Esophagus (tissue), 2 donors: ENCODE results near the gene BCAN. TPM values are rescaled to one million over a fixed set of nuclear protein-coding genes. Genes with fewer than 3 reads are reported as not detected.
A peak's percentile ranks its signal among the peaks of the same experiment; 100 is the strongest.

Experiments used
- H3K27ac ChIP-seq, 2 donors: one replicate each; pipeline ENCODE4 v1.5.1; 2013; ENCODE audit warnings: low read depth in 2 of 2, mild to moderate bottlenecking in 2 of 2, inconsistent platforms in 1 of 2, low read length in 1 of 2, moderate library complexity in 1 of 2
- H3K27me3 ChIP-seq, 2 donors: one replicate each; pipeline ENCODE4 v1.6.1; 2013; ENCODE audit warnings: low read length in 2 of 2, control low read depth in 1 of 2, mild to moderate bottlenecking in 1 of 2; ENCODE audit not compliant: insufficient read depth in 2 of 2, control insufficient read depth in 1 of 2
- H3K36me3 ChIP-seq, 2 donors: one replicate each; pipeline ENCODE4 v1.6.1; 2013; ENCODE audit warnings: low read length in 1 of 2; ENCODE audit not compliant: control insufficient read depth in 2 of 2, insufficient read depth in 2 of 2
- H3K4me1 ChIP-seq, 2 donors: one replicate each; pipeline ENCODE4 v1.6.1; 2013; ENCODE audit warnings: low read length in 1 of 2; ENCODE audit not compliant: control insufficient read depth in 2 of 2, insufficient read depth in 2 of 2
- H3K4me3 ChIP-seq, 2 donors: one replicate each; pipeline ENCODE4 v1.5.1; 2013; ENCODE audit warnings: low read length in 2 of 2, mild to moderate bottlenecking in 2 of 2, low read depth in 1 of 2, moderate library complexity in 1 of 2
- H3K9me3 ChIP-seq, 2 donors: one replicate each; pipeline ENCODE4 v1.6.1; 2013; ENCODE audit warnings: mild to moderate bottlenecking in 2 of 2, low read depth in 1 of 2, low read length in 1 of 2, moderate library complexity in 1 of 2; ENCODE audit not compliant: control insufficient read depth in 2 of 2, insufficient read depth in 1 of 2
- WGBS, 2 donors: extraction: QIAGEN DNeasy Blood & Tissue Kit; methylation state at CpG; one replicate each; pipeline ENCODE4 v1.1.7; 2013; 5-methylcytosine and 5-hydroxymethylcytosine counted together
- polyA plus RNA-seq, 2 donors: library from polyadenylated mRNA; stranded (reverse); fragments of 200-250 nt; gene quantifications; one replicate each; pipeline ENCODE4 v1.2.3, GENCODE V29; 2013
- donor health status: healthy with polysubstance abuse.
- donor health status: Bipolar disorder and iron deficiency.

BCAN gene
- polyA plus RNA-seq, 2 donors, result 0.01 to 0.04 TPM

DNA sequence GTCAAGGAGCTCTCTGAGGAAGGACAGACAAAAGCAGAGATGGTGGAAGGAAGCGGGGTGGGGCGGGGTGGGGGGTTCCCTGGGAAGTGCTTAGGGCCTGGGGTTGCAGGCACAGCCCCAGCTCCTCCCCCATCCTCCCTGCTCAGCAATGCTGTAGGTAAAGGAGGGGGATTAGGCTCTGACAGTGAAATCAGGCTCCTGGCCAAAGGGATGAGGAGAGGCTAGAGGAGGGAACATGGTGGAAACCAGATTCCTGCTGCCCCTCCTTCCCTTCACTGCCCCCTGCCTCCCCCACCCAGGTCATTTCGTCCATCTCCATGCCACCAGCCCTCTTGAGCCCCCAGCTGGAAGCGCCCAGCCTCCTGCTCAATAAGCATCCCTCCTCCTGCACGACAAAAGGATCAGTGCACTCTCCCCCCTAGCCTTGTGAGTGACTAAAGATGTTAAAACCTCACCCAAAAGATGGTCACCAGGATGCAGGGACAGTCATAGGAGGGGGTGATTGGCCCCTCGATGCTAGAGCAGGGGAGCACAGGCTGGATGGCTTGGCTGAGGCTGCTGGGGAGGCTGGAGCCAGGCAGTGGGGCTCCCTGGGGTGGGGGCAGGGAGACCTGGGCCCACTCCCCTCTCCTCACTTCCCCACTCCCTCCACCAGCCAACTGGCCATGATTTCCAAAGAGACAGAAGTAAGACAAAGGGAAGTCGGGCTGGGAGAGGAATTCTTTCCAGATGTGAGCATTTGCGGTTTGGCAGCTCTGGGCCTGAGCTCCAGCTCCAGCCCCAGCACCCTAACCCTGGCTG lies 65.7 kb downstream of the BCAN start:
- Histone ChIP-seq H3K36me3 (no peaks in the 10 kb centered on the region), H3K27ac (peak overlapping the region; percentile 65 to 87)
- 48 to 51% methylated on average over 8 of the region's 8 CpGs for WGBS, 2 donors

DNA sequence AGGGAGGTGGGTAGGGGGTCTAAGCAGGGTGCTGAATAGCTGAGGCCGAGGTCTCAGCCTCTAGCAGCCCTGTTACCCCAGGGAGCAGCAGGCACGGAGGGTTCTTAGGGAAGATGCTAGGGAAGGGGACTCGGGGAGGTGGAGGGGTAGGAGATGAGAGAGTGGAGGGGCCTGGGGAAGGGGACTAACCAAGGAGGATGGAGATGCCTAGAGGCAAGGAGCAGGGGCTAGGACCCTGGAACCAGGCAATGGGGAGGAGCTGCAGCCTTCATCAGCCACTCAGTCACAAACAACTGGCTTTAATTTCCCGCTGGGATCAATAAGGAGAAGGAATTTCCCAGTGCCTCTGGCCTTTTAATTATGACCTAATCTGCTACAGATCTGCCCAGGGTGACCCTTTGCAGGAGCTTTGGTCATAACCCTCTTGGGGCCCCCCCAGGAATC lies 66.3 kb downstream of the BCAN start:
- Histone ChIP-seq H3K27ac (peak overlapping the region; percentile 16 to 50), H3K4me3 (no peak overlapping the region), H3K4me1 (peaks cover 10 to 47% of the 10 kb centered on the region in 2 donors), H3K9me3 (no peaks in the 10 kb centered on the region), H3K27me3 (no peaks in the 10 kb centered on the region), H3K36me3 (no peaks in the 10 kb centered on the region)
- 38 to 56% methylated on average over 4 of the region's 4 CpGs for WGBS, 2 donors

More for the DNA sequence above, 65.7 kb downstream of the BCAN start:
- Histone ChIP-seq H3K9me3 (no peaks in the 10 kb centered on the region), H3K4me3 (no peak overlapping the region), H3K27me3 (no peaks in the 10 kb centered on the region), H3K4me1 (peaks cover 10 to 47% of the 10 kb centered on the region in 2 donors)

DNA sequence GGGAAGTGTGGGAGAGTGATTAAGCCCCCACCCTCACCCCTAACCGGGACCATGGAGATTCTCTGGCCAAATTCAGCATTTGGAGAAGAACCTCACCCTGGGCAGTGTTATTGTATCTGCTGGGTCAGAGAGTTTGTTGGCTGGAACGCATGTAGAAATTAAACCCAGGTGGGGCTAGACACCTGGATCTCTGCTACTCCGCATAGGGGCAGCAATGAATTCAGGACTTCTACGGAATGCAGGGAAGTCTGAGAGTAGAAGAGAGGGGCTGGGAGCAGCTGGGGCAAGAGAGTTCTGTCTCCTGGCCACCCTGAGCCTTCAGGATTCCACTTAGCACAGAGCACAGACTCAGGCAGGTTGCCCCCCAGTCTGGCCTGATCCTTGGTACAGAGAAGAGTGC lies 67.1 kb downstream of the BCAN start:
- H3K4me3 ChIP-seq, result no peak overlapping the region
- peak overlapping the region; percentile 38 to 86 for H3K27ac ChIP-seq
- 45 to 54% methylated on average over 4 of the region's 4 CpGs for WGBS, 2 donors
- no peaks in the 10 kb centered on the region for H3K9me3 ChIP-seq
- H3K36me3 ChIP-seq, result no peaks in the 10 kb centered on the region
- no peaks in the 10 kb centered on the region for H3K27me3 ChIP-seq
- H3K4me1 ChIP-seq, result peaks cover 10 to 42% of the 10 kb centered on the region in 2 donors

Other genes starting within 250 kb of the BCAN start
- 10 to 100 TPM in 1 of 2 donors, 1 to 10 TPM in 1; 8.5 to 13.5 TPM for gene MEF2D, start 141.3 kb upstream of the BCAN start, polyA plus RNA-seq
- 1 to 10 TPM; 3.8 to 7.8 TPM for gene IQGAP3, start 69.6 kb upstream of the BCAN start, polyA plus RNA-seq
- under 1 TPM in 1 of 2 donors, not detected in 1; 0.08 TPM for gene TTC24, start 62.4 kb upstream of the BCAN start, polyA plus RNA-seq
- gene NAXE, start 50.3 kb upstream of the BCAN start, polyA plus RNA-seq, result 10 to 100 TPM; 29.9 to 70.9 TPM
- gene GPATCH4, start 40.6 kb upstream of the BCAN start, polyA plus RNA-seq, result 10 to 100 TPM; 14.3 to 20.8 TPM
- gene HAPLN2, start 22.7 kb upstream of the BCAN start, polyA plus RNA-seq, result under 1 TPM; 0.14 to 0.28 TPM
- gene NES, start 35.3 kb downstream of the BCAN start, polyA plus RNA-seq, result 1 to 10 TPM; 2.4 to 3.0 TPM
- 1,000 to 10,000 TPM; 1,310 to 1,799 TPM for gene CRABP2, start 63.5 kb downstream of the BCAN start, polyA plus RNA-seq
- gene METTL25B, start 86.4 kb downstream of the BCAN start, polyA plus RNA-seq, result 10 to 100 TPM; 18.5 to 38.3 TPM
- gene ISG20L2, start 86.6 kb downstream of the BCAN start, polyA plus RNA-seq, result 10 to 100 TPM in 1 of 2 donors, 1 to 10 TPM in 1; 8.5 to 16.5 TPM
- gene MRPL24, start 99.0 kb downstream of the BCAN start, polyA plus RNA-seq, result 10 to 100 TPM; 79.3 to 81.0 TPM
- 100 to 1,000 TPM in 1 of 2 donors, 10 to 100 TPM in 1; 88.6 to 150 TPM for gene HDGF, start 109.6 kb downstream of the BCAN start, polyA plus RNA-seq
- 10 to 100 TPM; 36.6 to 41.8 TPM for gene PRCC, start 125.4 kb downstream of the BCAN start, polyA plus RNA-seq
- under 1 TPM; 0.90 to 1.00 TPM for gene SH2D2A, start 174.7 kb downstream of the BCAN start, polyA plus RNA-seq
- under 1 TPM in 1 of 2 donors, not detected in 1; 0.01 TPM for gene INSRR, start 217.0 kb downstream of the BCAN start, polyA plus RNA-seq
- gene NTRK1, start 218.7 kb downstream of the BCAN start, polyA plus RNA-seq, result under 1 TPM; 0.06 to 0.08 TPM